NCI-H82 treated with DMSO at 0.1 percent for 48 hours (cell line): ENCODE results near the gene GPR108.
"Not testable (repeated sequence)": the region's sequence is repeated elsewhere in the genome, so short reads cannot be mapped to it uniquely, and the experiment has no call there.

ENCODE experiments used
- DNase-seq: peaks from one replicate; lab custom pipeline; 2025; ENCODE audit not compliant: unreplicated experiment; lab: John Stamatoyannopoulos, UW

Gene GPR108

DNA sequence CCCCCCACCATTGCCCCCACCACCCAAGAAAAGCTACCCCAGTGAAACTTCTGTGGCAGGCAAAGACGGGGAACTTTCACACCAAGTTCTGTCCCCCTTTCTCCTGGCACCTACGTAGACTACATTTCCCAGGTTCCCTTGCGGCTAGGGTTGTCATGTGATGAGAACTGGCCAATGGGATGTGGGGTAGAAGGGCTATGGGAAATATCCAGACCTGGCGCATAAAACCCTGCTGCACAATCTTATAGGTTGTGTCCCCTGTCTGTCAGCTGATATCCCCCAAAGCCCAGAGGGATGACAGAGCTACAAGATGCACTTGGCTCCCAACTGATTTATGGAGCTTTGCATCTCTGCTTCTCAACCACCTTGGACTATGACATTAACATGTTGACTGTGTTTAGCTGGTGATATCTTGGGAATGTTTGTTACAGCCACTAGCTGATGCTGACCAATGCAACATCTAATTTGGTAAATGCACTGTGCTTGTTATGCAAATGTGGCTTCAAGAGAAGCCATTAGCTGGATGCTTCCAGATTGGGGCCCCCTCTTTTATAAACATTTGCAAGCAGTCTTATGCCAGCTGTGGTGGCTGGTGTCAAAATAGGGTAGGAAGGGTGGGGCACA, 23.8 kb upstream of the GPR108 start:
- DNase-seq = no peak

DNA sequence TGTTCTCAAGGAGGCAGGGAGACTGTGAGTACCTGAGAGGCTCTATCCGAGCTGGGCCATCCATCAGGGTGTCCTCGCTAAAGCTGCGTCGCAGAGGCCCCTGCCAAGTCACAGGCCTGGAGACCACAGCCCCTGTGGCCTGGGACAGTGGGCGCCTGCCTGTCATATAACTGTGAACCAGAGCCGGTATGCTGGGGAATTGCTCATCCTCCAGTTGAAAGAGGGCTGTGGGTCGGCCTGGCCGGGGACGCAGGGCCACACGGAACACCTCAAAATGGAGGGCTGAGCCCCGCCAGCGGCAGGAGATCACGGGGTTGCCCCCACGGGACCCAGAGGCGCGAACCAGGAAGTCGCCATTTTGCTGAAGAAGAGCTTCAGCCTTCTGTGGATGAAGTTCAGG, 23.2 kb upstream of the GPR108 start:
- DNase-seq = no peak

DNA sequence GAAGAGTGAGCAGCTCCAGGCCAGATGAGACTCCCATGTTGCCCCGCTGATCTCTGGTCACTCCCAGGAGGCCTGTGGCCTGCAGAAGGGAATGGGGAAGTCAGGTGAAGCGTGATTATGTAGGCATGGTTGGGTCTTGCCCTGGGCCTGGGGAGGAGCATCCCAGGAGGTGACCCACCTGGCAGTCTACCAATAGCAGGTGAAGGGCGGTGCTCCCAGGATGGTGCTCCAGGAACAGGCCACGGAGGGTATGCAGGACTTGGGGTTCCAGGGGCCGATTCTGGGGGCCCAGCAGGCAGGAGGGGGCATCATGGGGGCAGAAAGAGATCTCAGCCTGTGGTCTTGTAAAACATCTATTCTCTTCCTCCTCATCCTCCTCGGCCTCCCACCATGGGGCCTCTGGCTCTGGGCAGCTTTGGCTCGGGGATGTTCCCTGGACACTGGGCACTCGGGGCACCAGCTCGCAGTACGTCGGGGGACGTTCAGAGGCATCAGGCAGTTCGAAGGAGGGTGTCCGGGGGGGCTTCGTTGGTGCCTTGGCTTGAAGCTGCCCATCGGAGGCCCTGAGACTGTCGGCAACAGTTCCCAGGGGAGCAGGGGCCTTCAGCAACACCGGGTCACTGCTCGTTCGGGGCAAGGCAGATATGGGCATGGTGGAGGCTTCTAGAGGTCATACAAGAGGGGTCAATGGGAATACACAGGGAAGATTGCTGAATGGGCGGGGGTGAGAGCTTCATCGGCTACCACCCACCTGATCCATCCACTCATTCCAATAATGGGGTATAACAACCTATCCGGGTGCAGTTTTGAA, 17.5 kb upstream of the GPR108 start:
- DNase-seq = no peak

DNA sequence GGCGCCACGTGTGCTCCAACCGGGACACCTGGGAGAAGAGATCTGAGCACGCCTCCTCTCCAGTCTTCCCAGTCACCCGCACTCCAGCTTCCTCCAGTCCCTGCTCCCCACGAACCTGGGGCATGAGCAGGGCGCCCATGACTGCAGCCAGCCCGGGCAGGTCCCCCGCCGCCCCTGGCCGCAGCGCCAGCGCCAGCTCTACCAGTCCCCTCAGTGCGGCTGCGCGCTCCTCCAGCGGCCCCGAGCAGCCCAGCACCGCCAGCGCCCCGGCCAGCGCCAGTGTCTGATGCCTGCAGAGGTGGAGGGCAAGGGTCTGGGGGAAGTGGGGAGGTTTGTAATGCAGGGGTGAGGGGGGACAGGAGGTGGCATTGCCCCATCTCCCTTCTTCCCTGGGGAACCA, 16.8 kb upstream of the GPR108 start:
- DNase-seq = no peak

DNA sequence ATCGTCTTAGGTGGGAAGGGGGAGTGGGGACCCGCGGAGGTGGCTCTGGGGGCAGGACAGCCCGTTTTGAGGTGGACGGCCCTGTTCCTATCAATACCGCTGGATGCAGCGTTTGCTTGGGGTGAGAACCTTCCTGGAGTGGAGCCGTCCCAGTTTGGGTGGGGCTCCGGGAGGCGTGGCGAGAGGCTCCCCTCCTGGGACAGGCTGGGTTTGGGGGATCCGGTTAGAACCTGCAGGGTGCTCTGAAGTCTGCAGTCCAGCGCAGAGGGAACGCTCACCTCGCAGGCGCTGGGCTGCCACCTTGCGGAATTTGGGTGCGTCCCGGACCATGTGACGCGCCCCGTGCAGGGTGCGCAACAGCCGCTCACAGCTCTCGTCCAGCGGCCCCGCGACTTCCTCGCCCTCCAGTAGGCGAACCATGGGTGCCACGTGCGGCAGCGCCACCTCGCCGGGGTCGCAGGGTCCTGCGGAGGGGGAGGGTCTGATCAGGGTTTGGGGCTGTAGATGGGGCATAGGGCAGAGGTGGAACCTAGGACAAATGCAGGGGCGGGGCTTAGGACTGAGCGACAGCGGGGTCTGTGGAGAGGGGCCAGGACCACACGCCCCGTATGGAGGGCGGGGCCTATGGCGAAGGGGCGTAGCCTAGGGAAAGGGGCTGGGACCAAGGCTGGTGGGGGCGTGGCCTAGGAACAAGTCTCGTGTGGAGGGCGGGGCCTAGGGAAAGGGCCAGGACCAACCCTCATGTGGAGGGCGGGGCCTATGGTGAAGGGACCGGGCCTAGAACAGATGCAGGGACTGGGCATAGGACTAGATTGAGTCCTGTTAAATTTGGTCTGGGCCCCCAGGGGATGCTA, 16.0 kb upstream of the GPR108 start:
- DNase-seq = no peak

DNA sequence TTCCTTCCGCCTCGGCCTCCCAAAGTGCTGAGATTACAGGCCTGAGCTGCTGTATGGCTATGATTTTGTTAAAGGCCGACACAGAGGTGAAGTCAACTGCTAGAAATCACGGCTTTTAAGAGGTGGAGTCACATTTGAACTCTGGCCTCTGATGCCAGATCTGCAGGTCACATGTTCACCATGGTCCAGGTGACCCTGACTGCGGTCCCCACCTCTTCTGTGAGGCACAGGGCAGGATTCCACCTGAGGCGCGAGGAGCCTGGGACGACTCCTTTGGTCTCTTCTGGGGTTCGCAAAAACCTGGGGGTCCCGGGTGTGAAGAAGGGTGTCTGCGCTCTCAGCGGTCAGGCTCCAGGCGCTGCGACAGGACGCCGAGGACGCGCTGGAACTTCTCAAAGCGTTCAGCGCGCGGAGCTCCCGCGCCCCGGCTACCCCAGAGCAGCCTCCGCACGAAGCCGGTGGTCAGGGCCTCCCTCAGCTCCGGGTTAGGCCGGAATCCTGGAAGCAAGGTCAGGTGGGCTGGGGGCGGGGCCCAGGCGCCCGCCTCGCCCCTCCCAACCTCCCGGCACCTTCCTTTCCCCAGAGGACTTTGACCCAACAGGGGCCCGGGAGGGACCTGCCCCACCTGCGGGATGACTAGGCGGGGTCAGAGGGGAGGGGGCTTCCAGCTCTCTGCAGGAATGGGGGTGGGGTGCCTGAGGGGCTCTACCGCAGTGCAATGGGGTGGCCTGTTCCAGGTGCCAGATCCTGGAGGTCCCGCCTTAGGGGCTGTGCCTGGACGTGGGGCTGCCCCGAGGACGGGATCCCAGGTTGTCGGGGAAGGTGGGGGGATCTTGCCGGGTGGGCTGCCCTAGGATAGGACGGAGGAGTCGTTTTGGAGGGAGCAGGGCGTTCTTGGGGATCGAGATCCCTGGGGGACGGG, 15.1 kb upstream of the GPR108 start:
- DNase-seq = no peak

DNA sequence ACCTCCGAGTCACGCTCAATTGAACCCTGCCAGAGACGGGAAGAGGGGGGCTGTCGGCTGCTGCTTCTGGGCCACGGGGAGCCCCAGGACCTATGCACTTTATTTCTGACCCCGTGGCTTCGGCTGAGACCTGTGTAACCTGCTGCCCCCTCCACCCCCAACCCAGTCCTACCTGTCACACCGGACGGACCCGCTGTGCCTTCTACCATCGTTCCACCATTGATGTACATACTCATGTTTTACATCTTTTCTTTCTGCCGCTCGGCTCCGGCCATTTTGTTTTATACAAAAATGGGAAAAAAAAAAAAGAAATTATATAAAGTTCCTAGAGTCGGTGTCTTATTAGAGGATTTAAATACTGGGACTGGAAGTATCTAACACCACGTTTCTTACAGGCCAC, 13.8 kb upstream of the GPR108 start:
- DNase-seq = no peak

DNA sequence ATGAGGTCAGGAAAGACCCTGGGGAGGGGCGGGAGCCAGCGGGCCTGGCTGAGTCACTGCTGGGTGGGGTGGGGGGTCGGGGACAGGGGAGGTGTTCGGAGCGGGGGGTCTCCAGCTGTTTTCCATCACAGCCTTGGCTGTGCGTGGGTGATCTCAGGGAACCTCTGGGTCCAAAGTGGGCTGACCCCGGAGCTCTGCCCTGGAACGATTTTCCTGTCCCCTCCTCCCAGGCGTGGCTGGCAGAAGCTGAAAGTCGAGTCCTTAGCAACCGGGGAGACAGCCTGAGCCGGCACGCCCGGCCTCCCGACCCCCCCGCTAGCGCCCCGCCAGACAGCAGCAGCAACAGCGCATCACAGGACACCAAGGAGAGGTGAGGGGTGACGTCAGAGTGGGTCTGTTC, 12.7 kb upstream of the GPR108 start:
- DNase-seq = no peak

DNA sequence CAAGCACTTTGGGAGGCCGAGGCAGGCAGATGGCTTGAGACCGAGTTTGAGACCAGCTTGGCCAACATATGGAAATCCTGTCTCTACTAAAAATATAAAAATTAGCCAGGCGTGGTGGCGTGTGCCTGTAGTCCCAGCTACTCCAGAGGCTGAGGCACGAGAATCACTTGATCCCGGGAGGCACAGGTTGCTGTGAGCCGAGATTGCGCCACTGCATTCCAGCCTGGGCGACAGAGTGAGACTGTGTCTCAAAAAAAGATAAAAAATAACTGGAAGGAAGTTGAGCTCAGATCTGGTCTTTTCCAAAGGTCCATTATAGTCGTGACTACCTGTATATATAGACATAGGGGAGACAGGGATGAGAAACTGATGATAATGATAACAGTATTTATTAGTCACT, 11.2 kb upstream of the GPR108 start:
- DNase-seq = not testable (repeated sequence)

DNA sequence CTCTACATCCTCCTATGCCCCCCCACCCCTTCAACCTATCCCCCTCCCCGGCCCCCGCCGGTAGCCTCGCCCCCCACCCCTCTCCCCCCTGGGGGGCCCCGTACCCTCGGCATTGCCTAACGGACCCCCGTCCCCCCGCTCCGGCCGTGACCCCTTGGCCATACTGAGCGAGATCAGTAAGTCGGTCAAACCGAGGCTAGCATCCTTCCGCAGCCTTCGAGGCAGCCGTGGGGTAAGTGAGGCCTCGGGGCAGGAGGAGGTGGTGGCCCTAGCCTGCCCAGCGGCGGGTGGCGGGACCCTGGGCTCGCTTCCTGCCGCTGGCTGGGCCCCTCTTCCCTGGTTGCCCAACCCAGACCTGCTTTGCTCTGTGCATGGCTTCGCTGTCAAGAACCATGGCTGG, 8.6 kb upstream of the GPR108 start:
- no peak for DNase-seq

DNA sequence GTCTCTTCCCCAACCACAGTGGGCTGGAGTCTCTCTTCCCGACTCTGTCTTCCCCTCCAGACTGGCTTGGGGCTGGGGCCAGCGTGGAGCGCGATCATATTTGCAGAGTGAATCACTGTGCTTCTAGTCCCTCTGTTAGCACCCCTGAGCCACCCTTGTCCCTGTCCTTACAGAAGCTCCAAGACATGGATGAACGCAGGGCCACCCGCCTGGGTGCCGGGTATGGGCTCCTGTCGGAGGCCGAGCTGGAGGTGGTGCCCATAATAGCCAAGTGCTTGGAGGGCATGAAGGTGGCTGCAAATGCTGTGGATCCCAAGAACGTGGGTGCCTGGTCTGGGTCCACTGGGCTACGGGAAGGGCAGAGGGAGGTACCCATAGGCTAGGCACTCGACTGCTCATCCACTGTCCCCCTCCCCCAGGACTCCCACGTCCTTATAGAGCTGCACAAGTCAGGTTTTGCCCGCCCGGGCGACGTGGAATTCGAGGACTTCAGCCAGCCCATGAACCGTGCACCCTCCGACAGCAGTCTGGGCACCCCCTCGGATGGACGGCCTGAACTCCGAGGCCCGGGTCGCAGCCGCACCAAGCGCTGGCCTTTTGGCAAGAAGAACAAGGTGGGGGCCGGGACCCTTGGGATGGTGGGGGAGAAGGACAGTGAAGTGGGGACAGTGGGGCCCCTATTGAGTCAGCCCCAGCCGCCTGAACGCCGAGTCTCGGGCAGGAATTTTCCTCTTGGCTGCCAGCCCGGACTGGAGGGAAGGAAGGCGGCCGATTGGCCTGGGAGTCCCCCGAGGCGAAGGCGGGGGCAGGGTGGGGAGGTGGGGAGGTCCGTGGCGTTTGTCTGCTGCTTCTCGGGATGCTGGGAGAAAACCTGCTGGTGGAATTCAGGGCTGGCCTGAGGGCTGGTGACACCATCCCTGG, 7.3 kb upstream of the GPR108 start:
- DNase-seq = no peak

DNA sequence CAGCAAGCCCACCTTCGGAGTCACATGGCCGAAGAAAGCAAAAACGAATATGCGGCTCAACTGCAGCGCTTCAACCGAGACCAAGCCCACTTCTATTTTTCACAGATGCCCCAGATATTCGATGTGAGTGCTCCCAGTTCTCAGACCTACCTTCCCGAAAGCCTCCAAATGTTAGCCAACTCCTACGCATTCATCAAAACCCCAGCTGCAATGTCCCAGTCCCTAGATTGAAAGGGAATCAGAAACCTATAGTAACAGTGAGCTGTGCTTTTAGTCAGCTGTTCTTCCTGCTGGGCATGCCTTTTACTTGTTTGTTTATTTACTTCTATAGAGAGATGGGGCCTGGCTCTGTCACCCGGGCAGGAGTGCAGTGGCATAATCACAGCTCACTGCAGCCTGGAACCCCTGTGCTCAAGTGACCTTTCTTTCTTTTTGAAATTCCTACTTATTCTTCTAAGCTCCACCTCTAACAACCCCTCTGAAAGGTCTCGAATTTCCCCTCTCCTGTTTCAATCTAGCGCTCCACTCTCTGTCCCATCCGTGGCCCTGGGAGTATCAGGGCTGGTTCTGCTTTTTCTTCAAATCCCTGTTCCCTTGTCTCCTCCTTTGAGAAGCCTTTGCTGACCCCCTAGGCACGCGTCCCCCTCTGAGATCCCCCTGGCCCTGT, 6.5 kb upstream of the GPR108 start:
- no peak for DNase-seq

DNA sequence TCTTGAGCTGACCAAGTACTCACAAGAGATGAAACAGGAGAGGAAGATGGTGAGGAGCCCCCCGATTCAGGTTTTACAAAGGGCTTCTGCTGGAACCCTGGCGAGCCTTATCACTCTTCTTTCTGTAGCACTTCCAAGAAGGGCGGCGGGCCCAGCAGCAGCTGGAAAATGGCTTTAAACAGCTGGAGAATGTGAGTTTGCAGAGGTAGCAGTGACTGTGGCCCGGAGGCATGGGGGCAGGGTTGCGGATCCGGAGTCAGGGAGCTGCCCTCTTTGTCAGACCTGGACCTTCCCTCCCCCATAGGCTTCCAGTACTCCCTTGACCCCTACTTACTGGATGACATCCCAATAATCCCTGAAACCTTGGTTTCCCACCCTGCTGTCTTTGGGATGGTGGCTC, 5.7 kb upstream of the GPR108 start:
- no peak for DNase-seq

DNA sequence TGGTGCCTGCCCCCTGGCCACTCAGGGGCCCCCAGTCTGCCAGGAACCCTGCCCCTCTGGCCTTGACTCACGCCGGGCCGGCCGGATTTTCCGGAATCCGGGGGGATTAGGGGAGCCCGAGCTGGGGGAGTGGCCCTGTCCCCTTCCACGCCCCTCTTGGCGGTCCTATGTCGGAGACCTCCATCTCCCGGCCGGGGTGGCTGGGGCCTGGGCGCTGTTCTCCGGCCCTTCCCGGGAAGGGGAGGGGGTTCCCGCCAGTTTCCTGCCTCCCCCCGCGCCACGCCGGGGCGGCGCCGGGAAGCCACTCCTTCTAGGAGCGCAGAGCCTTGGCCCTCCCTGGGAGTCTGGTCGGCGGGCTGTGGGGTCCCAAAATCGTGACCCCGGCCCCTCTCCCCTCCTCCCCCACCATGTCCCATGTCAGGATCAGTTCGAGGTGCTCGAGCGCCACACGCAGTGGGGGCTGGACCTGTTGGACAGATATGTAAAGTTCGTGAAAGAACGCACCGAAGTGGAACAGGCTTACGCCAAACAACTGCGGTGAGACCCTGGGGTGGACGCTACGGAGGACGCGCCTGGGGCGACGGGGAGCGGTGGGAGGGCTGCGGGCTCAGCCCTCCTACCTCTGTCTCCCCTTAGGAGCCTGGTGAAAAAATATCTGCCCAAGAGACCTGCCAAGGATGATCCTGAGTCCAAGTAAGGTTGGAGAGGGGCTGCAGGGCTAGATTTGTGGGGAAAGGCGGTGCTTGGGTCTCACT, 3.4 kb upstream of the GPR108 start:
- peak; percentile 8 for DNase-seq

DNA sequence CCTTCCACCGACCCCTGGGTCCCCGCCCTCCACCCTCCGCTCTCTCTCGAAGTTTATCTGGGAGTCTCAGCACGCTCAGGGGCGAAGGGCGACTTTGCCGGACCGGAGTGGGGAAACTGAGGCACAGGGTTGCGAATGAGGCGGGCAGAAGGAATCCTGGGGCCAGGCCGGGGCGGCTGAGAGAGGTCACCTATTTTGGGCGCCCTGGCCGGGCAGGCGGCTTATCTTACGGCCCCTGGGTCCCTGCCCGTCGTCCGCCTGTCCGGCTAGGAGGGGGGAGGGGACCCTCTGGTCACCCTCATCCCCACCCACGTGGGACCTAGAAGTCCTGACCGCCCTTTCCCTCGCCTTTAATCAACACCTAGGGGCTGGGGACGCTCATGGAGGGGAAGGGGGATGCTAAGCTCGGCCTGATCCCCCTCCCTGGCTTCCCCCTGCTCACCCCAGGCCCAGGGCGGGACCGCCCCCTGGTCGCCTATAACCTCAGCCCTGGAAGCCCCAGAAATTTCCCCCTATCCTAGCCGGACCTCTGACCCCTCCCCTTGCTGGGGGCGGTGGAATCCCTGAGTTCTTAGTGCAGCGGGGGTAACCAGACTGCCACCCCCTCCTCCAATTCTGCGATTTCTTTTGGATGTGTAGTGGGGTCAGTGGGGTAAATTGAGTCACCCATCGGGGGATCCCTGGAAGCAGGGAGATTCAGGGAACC, 2.7 kb upstream of the GPR108 start:
- no peak for DNase-seq

DNA sequence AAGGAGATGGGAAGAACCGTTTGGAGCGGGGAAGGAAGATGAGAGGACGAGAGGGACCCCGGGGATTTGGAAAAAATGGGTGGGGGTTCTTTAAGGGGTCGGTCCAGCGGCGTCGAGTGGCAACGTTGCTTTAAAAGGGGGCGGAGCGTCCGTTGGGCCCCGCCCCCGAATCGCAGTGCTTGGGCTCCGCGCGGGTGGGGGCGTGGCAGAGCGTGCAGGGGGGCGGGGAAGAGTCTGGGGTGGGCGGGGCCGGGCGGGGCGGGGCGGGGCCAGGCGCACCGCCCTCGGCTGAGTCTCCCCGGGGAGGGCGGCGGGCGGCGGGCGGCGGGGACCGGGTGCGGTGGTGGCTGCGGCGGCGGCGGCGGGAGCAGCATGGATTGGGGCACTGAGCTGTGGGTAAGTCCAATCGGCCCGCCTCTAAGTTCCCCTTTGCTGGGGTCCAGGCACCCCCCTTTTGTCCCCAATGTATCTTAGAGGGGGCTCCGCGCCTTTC, 2.1 kb upstream of the GPR108 start, which contains the start of gene TRIP10:
Gene TRIP10, plus strand, starts transcription at position 291 of the 493 bp plus-strand sequence. Its CDS starts 82 bp downstream, at position 373.
- peak; percentile 68 for DNase-seq

DNA sequence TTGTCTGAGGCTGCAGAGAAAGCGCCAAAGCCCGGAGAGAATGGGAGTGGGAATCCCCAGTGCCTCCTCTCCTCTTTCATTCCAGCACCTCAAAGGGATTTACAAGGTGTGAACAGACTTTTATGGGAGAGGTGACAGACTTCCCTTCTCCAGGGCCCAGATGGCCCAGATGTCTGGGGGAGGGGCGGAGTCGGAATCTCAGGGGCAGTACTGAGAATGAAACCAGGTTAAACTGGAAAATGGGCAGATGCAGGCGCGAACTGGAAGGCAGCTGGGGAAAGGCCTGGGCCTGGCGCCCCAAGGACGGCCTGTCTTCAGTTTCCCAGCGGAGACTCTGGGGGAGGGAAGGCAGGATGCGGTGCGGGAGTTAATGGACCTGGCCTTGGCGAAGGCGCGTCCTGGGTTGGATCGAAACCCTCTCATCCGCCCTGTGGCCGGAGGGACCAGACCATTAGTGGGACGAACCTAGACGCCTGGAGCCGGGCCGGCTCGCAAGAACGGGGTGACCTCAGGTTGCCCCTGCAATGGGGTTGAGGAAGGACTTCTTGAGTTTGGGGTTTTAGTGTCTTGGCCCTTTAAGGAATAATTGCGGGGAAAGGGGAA, 1.5 kb upstream of the GPR108 start:
- peak; percentile 83 for DNase-seq
